ENCODE results near the gene OVAAL.

The OVAAL gene

GRCh38 chr1:180609643-180610555 lies 51.1 kb downstream of the OVAAL start:
- TF ChIP-seq CTCF (conservative IDR thresholded peaks at IDR 0.05; ENCODE audit: low read depth): no peak
- no peak for DNase-seq (ENCODE audit: low spot score)
- ChIA-PET CTCF (interaction anchor here (0.7 to 1.1 kb wide), 3 partner anchors 13 to 95 kb away, joined by 3 to 4 read pairs (median 3); no protein-coding TSS in a partner anchor), POLR2A (ENCODE audit: low non-redundant PET) (no interaction called here)
- no peak overlapping the region for H3K27ac ChIP-seq

- TF ChIP-seq CTCF (conservative IDR thresholded peaks at IDR 0.05; ENCODE audit: low read depth): no peak
- H3K27ac ChIP-seq: no peak overlapping the region
- CTCF ChIA-PET: interaction anchor here (1.1 kb wide), 1 partner anchor 12 kb away, joined by 3 read pairs; no protein-coding TSS in a partner anchor
- POLR2A ChIA-PET (ENCODE audit: low non-redundant PET): no interaction called here
- no peak for DNase-seq (ENCODE audit: low spot score)
These were observed 51.8 kb downstream of the OVAAL start for GRCh38 chr1:180610556-180611015.

- no peak for TF ChIP-seq CTCF (conservative IDR thresholded peaks at IDR 0.05; ENCODE audit: low read depth)
- ChIA-PET CTCF (interaction anchor here (1.1 kb wide), 1 partner anchor 11 kb away, joined by 3 read pairs; no protein-coding TSS in a partner anchor), POLR2A (ENCODE audit: low non-redundant PET) (no interaction called here)
- peak; percentile 51 for DNase-seq (ENCODE audit: low spot score)
- H3K27ac ChIP-seq: no peak overlapping the region
These were observed 52.5 kb downstream of the OVAAL start for GRCh38 chr1:180611016-180611930.

GRCh38 chr1:180612632-180613031 lies 53.9 kb downstream of the OVAAL start:
- no peak for TF ChIP-seq CTCF (conservative IDR thresholded peaks at IDR 0.05; ENCODE audit: low read depth)
- ChIA-PET POLR2A (ENCODE audit: low non-redundant PET) (no interaction called here), CTCF (no interaction called here)
- DNase-seq (ENCODE audit: low spot score): no peak
- H3K27ac ChIP-seq: no peak overlapping the region

- ChIA-PET CTCF (no interaction called here), POLR2A (ENCODE audit: low non-redundant PET) (no interaction called here)
- no peak for DNase-seq (ENCODE audit: low spot score)
- H3K27ac ChIP-seq: no peak overlapping the region
- no peak for TF ChIP-seq CTCF (conservative IDR thresholded peaks at IDR 0.05; ENCODE audit: low read depth)
These were observed 56.0 kb downstream of the OVAAL start for GRCh38 chr1:180614730-180615129.

All from RWPE1 (cell line).